K562 (cell line): ENCODE results near the gene SLC1A4. TPM values are rescaled to one million over a fixed set of nuclear protein-coding genes. Genes with fewer than 3 reads are reported as not detected.

Experiments used
- ATAC-seq: fragments of 200-7000 bp; cut with Tn5 transposase; 3 replicates; pipeline ENCODE4 v1.9.1; 2020; ENCODE audit warnings: moderate library complexity
- BruUV-seq: library from RNA; stranded (reverse); fragments of 400-500 nt; replicated peaks from 2 replicates; lab custom pipeline; 2021; lab: Mats Ljungman, UMichigan
- CTCF ChIA-PET: fragments of 300-600 bp; formaldehyde crosslinking; extraction: SDS; loops from one replicate; lab custom pipeline; 2021; ENCODE audit warnings: low intra/inter-chr PET ratio; lab: Yijun Ruan, JAX
- POLR2A ChIA-PET: fragments of 300-600, 350-650 bp; sonication (Branson Sonifier 250); formaldehyde crosslinking; extraction: SDS; loops from one replicate; lab custom pipeline; 2021; ENCODE audit warnings: antibody characterized with exemption, inconsistent platforms; lab: Yijun Ruan, JAX
- DNase-seq, 4 experiments: peaks; one replicate each; pipeline versions ENCODE4 v3.0.0 to v3.0.0-alpha.2; 2011 to 2018; ENCODE audit warnings: low spot score in 3 of 4, mixed read lengths in 3 of 4; ENCODE audit errors: extremely low read depth in 1 of 4
- FAIRE-seq: peaks from 2 replicates; lab custom pipeline; 2011; peaks lifted over from hg19 to GRCh38; lab: Jason Lieb, UNC
- H2AFZ ChIP-seq: 2 replicates; pipeline ENCODE4 v1.6.0; 2011; ENCODE audit warnings: low read depth, low read length, control low read depth, inconsistent platforms
- H3K27ac ChIP-seq: fragments of 200-600 bp; 3 replicates; pipeline ENCODE4 v1.8.0; 2011; ENCODE audit warnings: low read depth, mild to moderate bottlenecking, control low read depth, inconsistent platforms, low read length, moderate library complexity, mixed read lengths; ENCODE audit errors: extremely low read depth
- H3K27me3 ChIP-seq, 2 experiments: fragments of 300-600 bp in 1 of 2; 2 replicates in 1 of 2; 3 replicates in 1 of 2; pipeline versions ENCODE4 v1.6.0 to v1.8.0; 2011; ENCODE audit warnings: inconsistent platforms in 2 of 2, low read length in 2 of 2, mild to moderate bottlenecking in 1 of 2, mixed read lengths in 1 of 2, moderate library complexity in 1 of 2; ENCODE audit not compliant: control insufficient read depth in 2 of 2, insufficient read depth in 2 of 2
- H3K36me3 ChIP-seq: fragments of 300-600 bp; 3 replicates; pipeline ENCODE4 v1.8.0; 2011; ENCODE audit warnings: mild to moderate bottlenecking, low read length, inconsistent platforms; ENCODE audit not compliant: control insufficient read depth, insufficient read depth
- H3K4me1 ChIP-seq, 2 experiments: fragments of 200-600 bp in 1 of 2; replicated peaks in 1 of 2; 2 replicates in 1 of 2; 3 replicates in 1 of 2; pipeline versions ENCODE4 v1.5.1 to v1.8.0; 2011; ENCODE audit warnings: inconsistent platforms in 2 of 2, low read length in 2 of 2, mild to moderate bottlenecking in 1 of 2, mixed read lengths in 1 of 2, moderate library complexity in 1 of 2; ENCODE audit not compliant: control insufficient read depth in 2 of 2, insufficient read depth in 2 of 2
- H3K4me2 ChIP-seq: 2 replicates; pipeline ENCODE4 v1.6.1; 2011; ENCODE audit warnings: low read length, control low read depth, inconsistent platforms, mixed read lengths; ENCODE audit not compliant: insufficient read depth
- H3K4me3 ChIP-seq: fragments of 200-600 bp; sonication (generic), shearing (Covaris generic); 2 replicates; pipeline ENCODE4 v1.5.1; 2016; ENCODE audit warnings: control low read depth, inconsistent platforms
- H3K79me2 ChIP-seq: fragments of 200-600 bp; 3 replicates; pipeline ENCODE4 v1.8.0; 2011; ENCODE audit warnings: low read length, inconsistent platforms; ENCODE audit not compliant: control insufficient read depth, insufficient read depth
- H3K9ac ChIP-seq, 2 experiments: 2 replicates each; pipeline versions ENCODE4 v1.6.0 to v1.6.1; 2011; ENCODE audit warnings: low read depth in 2 of 2, low read length in 2 of 2, control low read depth in 1 of 2, inconsistent platforms in 1 of 2, mild to moderate bottlenecking in 1 of 2, mixed read lengths in 1 of 2; ENCODE audit not compliant: insufficient read depth in 1 of 2
- H3K9me1 ChIP-seq: one replicate; pipeline ENCODE4 v1.6.0; 2011; ENCODE audit warnings: inconsistent platforms, mild to moderate bottlenecking, low read length, moderate library complexity; ENCODE audit not compliant: control insufficient read depth, insufficient read depth
- H3K9me3 ChIP-seq: replicated peaks from 2 replicates; pipeline ENCODE4 v1.5.1; 2011; ENCODE audit warnings: low read depth, low read length, inconsistent platforms; ENCODE audit not compliant: control insufficient read depth, insufficient read depth
- H4K20me1 ChIP-seq: replicated peaks from 2 replicates; pipeline ENCODE4 v1.6.1; 2011; ENCODE audit warnings: low read length, inconsistent platforms, mixed read lengths; ENCODE audit not compliant: control insufficient read depth, insufficient read depth
- ARID2 ChIP-seq: fragments of 450-650 bp; IDR thresholded peaks from 2 replicates; pipeline ENCODE4 v1.6.1; 2017; ENCODE audit warnings: antibody characterized with exemption, mild to moderate bottlenecking
- BDP1 ChIP-seq: IDR thresholded peaks from 3 replicates; pipeline ENCODE4 v1.6.1; 2011; ENCODE audit not compliant: insufficient read length, insufficient read depth
- DMBX1 ChIP-seq: fragments of 250-450 bp; sonication (Bioruptor Pico); IDR thresholded peaks from 2 replicates; pipeline ENCODE4 v1.8.0; 2022; ENCODE audit warnings: inconsistent platforms, mild to moderate bottlenecking, moderate library complexity, borderline replicate concordance
- ESRRB ChIP-seq: fragments of 250-450 bp; sonication (Bioruptor Pico); IDR thresholded peaks from 2 replicates; pipeline ENCODE4 v1.5.0; 2020; ENCODE audit warnings: mild to moderate bottlenecking, moderate library complexity, borderline replicate concordance
- KLF13 ChIP-seq: fragments of 450-650 bp; IDR thresholded peaks from 2 replicates; pipeline ENCODE4 v1.6.1; 2016; ENCODE audit warnings: missing genetic modification characterization, low read depth, mild to moderate bottlenecking, missing compliant biosample characterization, moderate library complexity, borderline replicate concordance
- LARP7 ChIP-seq: fragments of 450-650 bp; IDR thresholded peaks from 2 replicates; pipeline ENCODE4 v1.6.1; 2016
- MCM7 ChIP-seq, 2 experiments: fragments of 450-650 bp; IDR thresholded peaks; 2 replicates each; pipeline ENCODE4 v1.6.1; 2016 to 2018
- POLR3G ChIP-seq: IDR thresholded peaks from 2 replicates; pipeline ENCODE4 v1.6.1; 2011; ENCODE audit not compliant: insufficient read length, insufficient replicate concordance; ENCODE audit errors: extremely low read depth
- SAFB ChIP-seq: fragments of 200-400 bp; formaldehyde crosslinking; IDR thresholded peaks from 2 replicates; pipeline ENCODE4 v1.6.1; 2017; ENCODE audit warnings: low read depth, low read length, borderline replicate concordance
- SETDB1 ChIP-seq: IDR thresholded peaks from one replicate; pipeline ENCODE4 v1.6.1; 2012; ENCODE audit warnings: low read length, control low read depth, inconsistent platforms
- TAF1 ChIP-seq: IDR thresholded peaks from 2 replicates; pipeline ENCODE4 v1.6.1; 2011; ENCODE audit warnings: mild to moderate bottlenecking, low read length, moderate library complexity; ENCODE audit not compliant: insufficient read depth, control insufficient read depth, severe bottlenecking; ENCODE audit errors: extremely low read depth
- ZNF146 ChIP-seq: IDR thresholded peaks from one replicate; pipeline ENCODE4 v1.6.1; 2018; ENCODE audit warnings: missing compliant biosample characterization; ENCODE audit not compliant: unreplicated experiment
- ZNF551 ChIP-seq: fragments of 250-450 bp; sonication (Bioruptor Pico); IDR thresholded peaks from 2 replicates; pipeline ENCODE4 v1.5.0; 2021; ENCODE audit warnings: mild to moderate bottlenecking, moderate library complexity
- WGBS: fragments of 100-300 bp; shearing (Covaris generic); methylation state at CpG from one replicate; pipeline ENCODE4 v1.1.6; 2016; ENCODE audit warnings: low coverage, mixed read lengths; ENCODE audit not compliant: insufficient coverage; ENCODE audit errors: missing lambda C conversion rate; 5-methylcytosine and 5-hydroxymethylcytosine counted together
- in situ Hi-C: fragments of 300-500 bp; cut with MboI; formaldehyde crosslinking; loops from 4 replicates; pipeline ENCODE4 v1.15.0; 2018; ENCODE audit warnings: inconsistent platforms, mixed read lengths
- intact Hi-C: fragments of 100-400 bp; cut with micrococcal nuclease; formaldehyde crosslinking; loops from 2 replicates; pipeline ENCODE4 v1.14.2; 2022
- polyA plus RNA-seq, 8 experiments: library from polyadenylated mRNA; depleted of rRNA in 4 of 8; stranded (reverse) in 5 of 8; unstranded in 3 of 8; fragments of >200 nt; fragmentation: Nextera tagmentation in 2 of 8; fragmentation: Illumina TruSeq in 1 of 8; extraction: Ambion mirVana in 2 of 8; extraction: Trizol in 1 of 8; gene quantifications; 2 replicates each; pipeline versions ENCODE4 v1.2.1 to v1.2.3, GENCODE V29; 2011 to 2014; ENCODE audit warnings: inconsistent platforms in 1 of 8, missing spikeins in 1 of 8
- total RNA-seq, 7 experiments: library from RNA; depleted of rRNA in 6 of 7; stranded (reverse); fragments of >200 nt in 6 of 7; fragmentation: Illumina TruSeq in 2 of 7; extraction: Trizol in 2 of 7; gene quantifications; 2 replicates each; pipeline versions ENCODE4 v1.2.1 to v1.2.3, GENCODE V29; 2011 to 2021; ENCODE audit warnings: low replicate concordance in 1 of 7
- TF ChIP-seq, protein P1 (sequence below): fragments of 450-650 bp; IDR thresholded peaks from one replicate; pipeline ENCODE4 v1.6.1; 2018; ENCODE audit warnings: mild to moderate bottlenecking, moderate library complexity; ENCODE audit not compliant: partially characterized antibody
- TF ChIP-seq, protein P2 (sequence below): IDR thresholded peaks from 2 replicates; pipeline ENCODE4 v1.6.1; 2011; ENCODE audit warnings: borderline replicate concordance, low read depth, mild to moderate bottlenecking, moderate library complexity, low read length; ENCODE audit not compliant: insufficient read depth, poor library complexity, severe bottlenecking
- TF ChIP-seq, protein P3 (sequence below): fragments of 200-400 bp; formaldehyde crosslinking; IDR thresholded peaks from 2 replicates; pipeline ENCODE4 v1.6.1; 2017; ENCODE audit warnings: mild to moderate bottlenecking, low read depth, low read length, moderate library complexity

Gene SLC1A4
- total and polyA plus RNA-seq, 9 of the 15 experiments (the other 6 are each of a cell fraction or from before 2014, with no cell fraction given) = 4.4 to 24.0 (median 10.9) TPM

DNA sequence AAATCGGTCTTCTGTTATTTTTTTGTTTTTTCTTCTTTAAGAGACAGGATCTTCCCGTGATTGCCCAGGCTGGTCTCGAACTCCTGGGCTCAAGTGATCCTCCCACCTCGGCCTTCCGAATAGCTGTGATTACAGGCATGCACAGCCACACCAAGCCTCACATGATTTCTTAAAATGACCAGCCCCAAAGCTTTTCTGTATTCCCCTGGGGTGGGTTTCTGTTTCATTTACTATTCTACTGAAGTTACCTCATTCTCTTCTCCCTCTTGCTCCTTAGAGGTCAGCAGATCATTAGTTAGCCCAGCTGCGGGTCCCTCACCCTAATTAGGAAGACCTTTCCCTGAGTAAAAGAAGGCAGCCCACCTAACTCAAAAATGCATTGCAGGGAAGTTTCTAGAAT lies 27.6 kb downstream of the SLC1A4 start:
- Histone ChIP-seq H4K20me1 (no peaks in the 10 kb centered on the region), H3K9me3 (no peaks in the 10 kb centered on the region), H3K4me2 (no peak overlapping the region), H3K9ac (no peak overlapping the region), H3K79me2 (no peaks in the 10 kb centered on the region), H3K9me1 (no peaks in the 10 kb centered on the region), H3K27me3 (no peaks in the 10 kb centered on the region), H3K4me3 (no peak overlapping the region), H3K27ac (no peak overlapping the region), H3K36me3 (peaks cover 31% of the 10 kb centered on the region), H2AFZ (no peak overlapping the region)
- POLR2A ChIA-PET = interaction anchor here (1.5 kb wide), 1 partner anchor 18 kb away, joined by 3 read pairs; no protein-coding TSS in a partner anchor
- WGBS = 75% methylated on average over 6 of the region's 6 CpGs
- ATAC-seq (no peak), DNase-seq (no peak), FAIRE-seq (no peak)
- BruUV-seq = no TSS peak
- in situ Hi-C loops (no loop called here), intact Hi-C loops (no loop called here)
- CTCF ChIA-PET = interaction anchor here (0.6 kb wide), 2 partner anchors 11 to 33 kb away, joined by 3 read pairs; no protein-coding TSS in a partner anchor
- TF ChIP-seq ZNF146 (CRISPR knock-in tag) (no peak), MCM7 (IDR thresholded peaks at IDR 0.05) (no peak), ZNF551 (CRISPR knock-in tag) (no peak), SAFB (no peak), KLF13 (no peak), BDP1 (no peak), POLR3G (no peak), ARID2 (no peak), LARP7 (no peak), DMBX1 (CRISPR knock-in tag) (no peak), SETDB1 (no peak), TAF1 (no peak), ESRRB (no peak)
- TF ChIP-seq, protein P1, sequence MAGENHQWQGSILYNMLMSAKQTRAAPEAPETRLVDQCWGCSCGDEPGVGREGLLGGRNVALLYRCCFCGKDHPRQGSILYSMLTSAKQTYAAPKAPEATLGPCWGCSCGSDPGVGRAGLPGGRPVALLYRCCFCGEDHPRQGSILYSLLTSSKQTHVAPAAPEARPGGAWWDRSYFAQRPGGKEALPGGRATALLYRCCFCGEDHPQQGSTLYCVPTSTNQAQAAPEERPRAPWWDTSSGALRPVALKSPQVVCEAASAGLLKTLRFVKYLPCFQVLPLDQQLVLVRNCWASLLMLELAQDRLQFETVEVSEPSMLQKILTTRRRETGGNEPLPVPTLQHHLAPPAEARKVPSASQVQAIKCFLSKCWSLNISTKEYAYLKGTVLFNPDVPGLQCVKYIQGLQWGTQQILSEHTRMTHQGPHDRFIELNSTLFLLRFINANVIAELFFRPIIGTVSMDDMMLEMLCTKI = no peak
- TF ChIP-seq, protein P2, sequence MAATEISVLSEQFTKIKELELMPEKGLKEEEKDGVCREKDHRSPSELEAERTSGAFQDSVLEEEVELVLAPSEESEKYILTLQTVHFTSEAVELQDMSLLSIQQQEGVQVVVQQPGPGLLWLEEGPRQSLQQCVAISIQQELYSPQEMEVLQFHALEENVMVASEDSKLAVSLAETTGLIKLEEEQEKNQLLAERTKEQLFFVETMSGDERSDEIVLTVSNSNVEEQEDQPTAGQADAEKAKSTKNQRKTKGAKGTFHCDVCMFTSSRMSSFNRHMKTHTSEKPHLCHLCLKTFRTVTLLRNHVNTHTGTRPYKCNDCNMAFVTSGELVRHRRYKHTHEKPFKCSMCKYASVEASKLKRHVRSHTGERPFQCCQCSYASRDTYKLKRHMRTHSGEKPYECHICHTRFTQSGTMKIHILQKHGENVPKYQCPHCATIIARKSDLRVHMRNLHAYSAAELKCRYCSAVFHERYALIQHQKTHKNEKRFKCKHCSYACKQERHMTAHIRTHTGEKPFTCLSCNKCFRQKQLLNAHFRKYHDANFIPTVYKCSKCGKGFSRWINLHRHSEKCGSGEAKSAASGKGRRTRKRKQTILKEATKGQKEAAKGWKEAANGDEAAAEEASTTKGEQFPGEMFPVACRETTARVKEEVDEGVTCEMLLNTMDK = no peak
- TF ChIP-seq, protein P3, sequence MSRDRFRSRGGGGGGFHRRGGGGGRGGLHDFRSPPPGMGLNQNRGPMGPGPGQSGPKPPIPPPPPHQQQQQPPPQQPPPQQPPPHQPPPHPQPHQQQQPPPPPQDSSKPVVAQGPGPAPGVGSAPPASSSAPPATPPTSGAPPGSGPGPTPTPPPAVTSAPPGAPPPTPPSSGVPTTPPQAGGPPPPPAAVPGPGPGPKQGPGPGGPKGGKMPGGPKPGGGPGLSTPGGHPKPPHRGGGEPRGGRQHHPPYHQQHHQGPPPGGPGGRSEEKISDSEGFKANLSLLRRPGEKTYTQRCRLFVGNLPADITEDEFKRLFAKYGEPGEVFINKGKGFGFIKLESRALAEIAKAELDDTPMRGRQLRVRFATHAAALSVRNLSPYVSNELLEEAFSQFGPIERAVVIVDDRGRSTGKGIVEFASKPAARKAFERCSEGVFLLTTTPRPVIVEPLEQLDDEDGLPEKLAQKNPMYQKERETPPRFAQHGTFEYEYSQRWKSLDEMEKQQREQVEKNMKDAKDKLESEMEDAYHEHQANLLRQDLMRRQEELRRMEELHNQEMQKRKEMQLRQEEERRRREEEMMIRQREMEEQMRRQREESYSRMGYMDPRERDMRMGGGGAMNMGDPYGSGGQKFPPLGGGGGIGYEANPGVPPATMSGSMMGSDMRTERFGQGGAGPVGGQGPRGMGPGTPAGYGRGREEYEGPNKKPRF = no peak
- TF ChIP-seq, all 486 proteins: peak for 0
- peaks cover 14 to 15% of the 10 kb centered on the region in 2 experiments; a peak in 4 of 5 replicates for H3K4me1 ChIP-seq
